ENCODE measurements around the gene ANTKMT.

ANTKMT gene

DNA sequence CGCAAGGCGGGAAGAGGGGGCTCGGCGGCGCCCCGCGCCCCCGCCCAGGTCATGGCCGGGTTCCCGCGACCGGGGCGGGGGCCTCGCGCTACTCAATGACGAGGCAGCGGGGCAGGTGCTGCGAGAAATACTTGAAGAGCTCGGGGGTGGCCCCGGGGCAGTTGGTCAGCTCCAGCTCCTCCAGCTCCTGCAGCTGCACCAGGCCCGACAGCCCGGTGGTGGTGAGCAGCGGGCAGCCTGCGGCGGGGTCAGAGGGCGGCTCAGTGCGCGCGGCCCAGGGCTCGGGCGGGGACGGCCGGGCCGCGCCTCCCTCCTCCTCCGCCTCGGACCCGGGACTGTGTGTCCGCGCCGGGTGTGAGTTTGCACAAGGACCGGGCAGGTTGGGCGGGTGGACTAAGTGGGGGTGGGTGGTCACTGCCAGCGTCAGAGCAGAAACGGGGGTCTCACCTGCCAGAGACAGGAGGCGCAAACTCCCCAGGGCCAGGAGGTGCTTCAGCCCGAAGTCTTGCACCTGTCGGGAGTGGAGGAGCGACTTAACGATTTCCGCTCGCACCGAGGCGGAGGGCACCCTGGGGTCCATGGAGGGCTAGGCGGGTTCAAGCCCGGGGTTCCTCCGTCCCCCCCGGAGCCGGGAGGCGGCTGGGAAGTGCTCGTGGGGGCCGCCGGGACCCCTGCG lies 26.6 kb upstream of the ANTKMT start:
- no peak for DNase-seq
- in situ Hi-C loops (cut with HindIII; ENCODE audit: low pct_ligation_motif_present, low pct_unique_long_range_greater_than_20kb, low sequenced_read_pairs) = no loop called here

DNA sequence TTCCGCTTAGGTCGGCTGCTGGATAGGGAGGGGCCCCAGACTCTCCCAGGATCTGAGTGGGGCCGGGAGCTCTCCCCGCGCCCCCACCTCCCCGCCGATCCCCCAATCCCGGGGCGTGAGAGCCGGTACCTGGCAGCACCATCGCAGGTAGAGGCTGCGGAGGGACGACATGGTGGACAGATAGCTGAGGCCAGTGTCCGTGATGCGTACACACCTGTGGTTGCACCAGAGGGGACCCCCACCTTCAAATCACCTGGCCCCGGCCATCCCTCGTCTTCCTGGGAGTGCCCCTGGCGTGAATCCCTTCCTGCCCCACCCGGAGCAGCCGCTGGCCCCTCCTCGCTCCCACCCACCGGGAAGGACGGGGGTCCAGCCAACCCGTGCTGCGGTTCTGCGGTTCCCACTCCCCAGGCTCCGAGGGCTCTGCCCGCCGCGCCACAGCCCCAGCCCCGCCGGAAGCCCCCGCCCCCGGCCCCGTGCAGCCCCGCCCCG lies 26.0 kb upstream of the ANTKMT start:
- in situ Hi-C loops (cut with HindIII; ENCODE audit: low pct_ligation_motif_present, low pct_unique_long_range_greater_than_20kb, low sequenced_read_pairs) = no loop called here

DNA sequence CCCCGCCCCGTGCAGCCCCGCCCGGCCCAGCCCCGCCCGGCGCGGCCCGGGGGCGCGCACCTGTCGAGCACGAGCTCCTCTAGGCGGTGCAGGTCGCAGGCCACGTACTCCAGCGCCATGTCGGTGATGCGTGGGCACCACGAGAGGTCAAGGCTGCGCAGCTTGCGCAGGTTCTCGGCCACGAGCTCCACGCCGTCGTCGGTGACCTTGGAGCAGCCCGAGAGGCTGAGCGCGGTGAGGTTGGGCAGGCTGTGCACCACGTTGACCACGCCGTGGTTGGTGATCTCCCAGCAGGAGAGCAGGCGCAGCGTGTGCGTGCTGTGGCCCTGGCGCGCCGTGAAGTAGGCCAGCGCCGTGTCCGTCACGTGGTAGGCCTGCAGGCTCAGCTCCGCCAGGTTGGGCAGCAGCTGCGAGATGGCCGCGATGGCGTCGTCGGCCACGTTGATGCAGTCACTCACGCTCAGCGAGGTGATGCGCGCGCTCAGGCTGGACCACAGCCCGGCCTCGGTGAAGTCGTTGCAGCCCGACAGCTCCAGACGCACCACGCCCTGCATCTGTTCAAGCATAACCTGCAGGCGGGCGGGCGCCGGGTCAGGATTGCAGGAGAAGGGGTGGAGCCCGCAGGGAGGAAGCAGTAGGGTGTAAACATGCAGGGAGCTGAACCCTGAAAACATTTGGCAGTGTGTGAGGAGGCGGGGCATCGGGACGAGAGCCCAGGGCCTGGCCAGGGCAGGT lies 25.4 kb upstream of the ANTKMT start:
- DNase-seq = peak; percentile 86
- in situ Hi-C loops (cut with HindIII; ENCODE audit: low pct_ligation_motif_present, low pct_unique_long_range_greater_than_20kb, low sequenced_read_pairs) = no loop called here

More for the DNA sequence above, 26.0 kb upstream of the ANTKMT start:
- no peak for DNase-seq

DNA sequence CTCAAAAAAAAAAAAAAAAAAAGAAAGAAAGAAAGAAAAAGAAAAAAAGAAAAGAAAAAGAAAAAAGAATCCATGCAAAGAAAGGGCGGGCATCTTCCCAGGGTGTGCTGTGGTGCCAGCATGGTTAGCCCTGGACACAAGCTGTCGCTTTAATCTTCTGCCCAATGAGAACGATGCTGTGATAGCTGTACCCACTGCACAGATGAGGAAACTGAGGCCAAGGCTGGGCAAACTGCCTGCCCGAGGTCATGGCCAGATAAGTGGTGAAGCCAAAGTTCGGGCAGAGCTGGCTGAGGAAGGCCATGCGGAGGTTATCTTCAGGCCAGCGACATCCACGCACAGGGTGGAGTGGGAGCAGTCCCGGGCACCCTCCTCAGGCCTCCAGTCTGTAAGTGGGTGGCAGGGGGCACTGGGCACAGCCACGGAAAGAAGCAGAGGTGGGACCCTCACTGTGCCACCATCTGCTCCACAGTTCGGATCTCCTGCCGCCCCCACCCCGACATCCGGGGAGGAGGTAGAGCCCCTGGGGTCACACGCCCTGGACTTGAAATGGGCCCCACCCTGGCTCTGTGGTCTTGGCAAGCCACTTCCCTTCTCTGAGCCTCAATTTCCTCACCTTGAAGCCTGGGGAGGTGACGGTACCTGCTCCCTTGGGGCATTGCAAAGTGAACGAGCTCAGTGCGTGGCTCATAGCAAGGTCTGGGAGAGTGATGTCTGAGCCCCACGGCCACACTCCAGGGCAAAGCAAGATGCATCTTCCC lies 21.9 kb upstream of the ANTKMT start:
- DNase-seq = no peak
- in situ Hi-C loops (cut with HindIII; ENCODE audit: low pct_ligation_motif_present, low pct_unique_long_range_greater_than_20kb, low sequenced_read_pairs) = no loop called here

DNA sequence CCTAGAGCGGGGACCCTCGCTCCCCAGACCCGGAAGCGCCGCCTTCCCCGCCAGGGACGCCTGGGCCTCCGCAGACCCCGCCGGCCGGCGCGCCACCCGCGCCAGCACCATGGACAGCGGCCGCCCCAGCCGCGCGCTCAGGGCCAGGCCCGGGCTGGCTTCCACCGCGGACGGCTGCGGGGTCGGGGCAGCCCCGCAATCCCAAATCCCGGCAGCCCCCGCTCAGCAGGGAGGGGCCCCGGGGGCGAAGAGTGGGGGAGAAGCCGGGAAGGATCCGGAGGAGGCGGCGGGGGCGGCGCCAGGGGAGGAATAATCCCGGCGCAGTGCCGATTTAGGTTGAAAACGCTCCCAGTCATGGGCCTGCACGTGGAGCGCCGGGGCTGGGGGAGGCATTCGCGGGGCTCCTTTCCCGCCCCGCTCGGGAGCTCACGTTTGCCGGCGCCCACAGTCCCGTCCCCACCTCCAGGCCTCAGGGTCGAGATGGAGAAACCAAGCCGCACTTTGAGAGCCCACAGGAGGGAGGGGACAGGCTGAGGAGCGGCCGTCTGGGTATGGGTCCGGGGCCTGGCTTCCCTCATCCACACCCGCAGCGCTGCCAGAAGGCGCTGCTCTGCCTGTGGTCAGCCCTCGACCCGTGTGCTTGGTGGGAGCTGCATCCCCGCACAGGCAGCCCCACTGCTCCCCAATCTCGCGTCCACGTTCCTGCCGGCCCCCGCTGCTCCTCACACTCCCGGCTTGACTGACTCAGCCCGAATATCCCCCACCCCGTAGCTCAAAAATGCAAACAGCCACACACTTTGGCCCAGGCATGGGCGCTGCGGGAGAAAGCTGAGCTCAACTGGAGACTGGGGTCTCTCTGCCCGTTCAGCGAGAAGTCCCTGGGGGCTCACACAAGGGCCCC lies 20.0 kb upstream of the ANTKMT start:
- DNase-seq = peak; percentile 52
- in situ Hi-C loops (cut with HindIII; ENCODE audit: low pct_ligation_motif_present, low pct_unique_long_range_greater_than_20kb, low sequenced_read_pairs) = no loop called here

DNA sequence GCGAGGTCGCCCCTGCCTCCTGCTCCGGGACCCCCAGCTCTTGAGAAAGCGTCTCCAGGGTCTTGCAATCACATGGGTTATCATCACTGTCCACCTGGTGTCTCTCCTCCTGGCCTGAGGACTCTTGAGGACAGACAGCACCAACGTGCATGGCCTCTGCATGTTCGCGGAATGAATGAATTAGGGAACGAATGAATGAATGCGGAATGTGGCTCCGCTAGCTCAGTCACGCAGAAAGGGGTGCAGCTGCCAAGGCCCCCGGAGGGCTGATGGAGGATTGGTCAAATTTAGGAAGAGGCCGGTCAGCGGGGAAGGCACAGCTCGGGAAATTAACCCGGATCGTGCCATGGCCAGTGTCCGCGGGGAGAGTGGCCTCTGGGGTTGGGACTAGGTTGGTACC lies 18.6 kb upstream of the ANTKMT start:
- no peak for DNase-seq
- in situ Hi-C loops (cut with HindIII; ENCODE audit: low pct_ligation_motif_present, low pct_unique_long_range_greater_than_20kb, low sequenced_read_pairs) = no loop called here

DNA sequence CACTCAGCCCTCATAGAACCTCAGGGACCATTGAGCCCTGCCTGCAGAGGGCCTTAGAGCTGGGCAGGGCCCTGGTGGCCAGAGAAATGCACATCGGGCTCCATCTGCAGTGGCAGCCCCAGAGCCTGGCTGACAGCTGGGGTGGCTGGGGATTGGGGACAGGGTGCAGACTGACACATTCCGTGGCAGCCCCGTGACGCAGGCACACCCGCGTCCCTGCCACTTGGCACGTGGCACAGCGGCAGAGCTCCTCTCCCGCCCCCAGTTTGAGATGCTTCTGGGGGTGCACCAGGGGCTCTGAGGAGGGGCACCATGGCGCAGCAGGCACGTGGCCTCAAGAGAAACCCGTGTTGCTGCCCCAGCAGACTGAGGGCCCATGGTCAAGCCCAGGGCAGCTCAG lies 17.5 kb upstream of the ANTKMT start:
- DNase-seq = no peak
- in situ Hi-C loops (cut with HindIII; ENCODE audit: low pct_ligation_motif_present, low pct_unique_long_range_greater_than_20kb, low sequenced_read_pairs) = no loop called here

DNA sequence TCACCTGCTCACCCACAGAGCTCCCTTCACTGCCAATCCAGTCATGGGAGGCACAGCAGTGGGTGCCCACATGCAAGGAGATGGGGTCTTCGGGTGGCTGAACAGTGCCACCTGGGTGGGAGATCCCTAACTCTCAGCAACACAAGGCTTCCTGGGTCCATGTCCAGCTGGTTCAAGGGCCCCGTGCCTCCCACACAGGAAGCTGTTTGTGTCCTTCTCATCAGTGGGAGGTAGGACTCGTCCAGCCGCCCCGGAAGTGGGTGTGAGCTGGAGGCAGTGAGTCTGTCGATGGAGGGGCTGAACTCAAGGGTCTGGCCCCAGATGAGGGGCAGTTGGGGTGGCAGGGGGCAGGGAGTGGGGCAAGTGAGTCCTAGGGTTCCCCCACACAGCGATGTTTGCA lies 16.9 kb upstream of the ANTKMT start:
- DNase-seq = no peak
- in situ Hi-C loops (cut with HindIII; ENCODE audit: low pct_ligation_motif_present, low pct_unique_long_range_greater_than_20kb, low sequenced_read_pairs) = no loop called here

DNA sequence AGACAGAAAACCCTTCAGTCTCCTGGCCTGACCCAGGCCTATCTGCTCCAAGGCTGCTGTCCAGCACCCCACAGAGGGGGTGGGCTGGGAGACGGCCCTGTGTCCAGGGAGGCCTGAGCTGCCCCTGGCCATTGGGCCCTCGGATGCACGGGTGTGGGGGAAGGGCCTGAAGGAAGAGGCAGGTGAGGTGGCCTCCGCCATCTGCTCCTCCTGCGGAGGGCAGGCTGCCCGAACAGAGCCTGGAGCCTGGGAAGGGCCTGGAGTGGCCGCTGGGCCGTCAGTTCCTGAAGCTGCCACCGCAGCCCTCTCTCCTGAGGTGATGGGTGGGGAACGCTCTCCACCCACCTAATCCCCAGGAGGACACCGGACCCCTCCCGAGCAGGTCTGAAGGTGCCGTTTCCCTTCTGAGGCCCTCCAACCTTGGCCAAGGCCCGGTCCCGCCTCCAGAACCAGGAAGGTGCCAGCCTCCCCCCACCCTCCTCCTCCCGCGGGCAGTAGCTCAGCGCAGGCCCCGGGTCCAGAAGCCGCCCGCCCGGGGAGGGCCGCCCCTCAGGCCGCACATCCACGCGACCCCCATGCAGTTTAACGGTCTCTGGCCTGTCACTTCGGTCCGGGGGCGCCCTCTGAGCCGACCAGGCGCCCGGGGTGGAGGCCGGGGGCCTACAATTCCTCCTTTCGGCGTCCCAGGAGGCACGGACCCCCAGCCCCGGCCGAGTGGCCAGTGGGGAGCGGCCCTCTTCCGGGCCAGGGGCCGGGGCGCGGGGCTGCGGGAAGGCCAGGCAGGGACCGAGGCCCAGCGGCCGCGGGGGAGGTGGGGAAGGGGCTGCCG lies 16.2 kb upstream of the ANTKMT start:
- no peak for DNase-seq
- in situ Hi-C loops (cut with HindIII; ENCODE audit: low pct_ligation_motif_present, low pct_unique_long_range_greater_than_20kb, low sequenced_read_pairs) = no loop called here

DNA sequence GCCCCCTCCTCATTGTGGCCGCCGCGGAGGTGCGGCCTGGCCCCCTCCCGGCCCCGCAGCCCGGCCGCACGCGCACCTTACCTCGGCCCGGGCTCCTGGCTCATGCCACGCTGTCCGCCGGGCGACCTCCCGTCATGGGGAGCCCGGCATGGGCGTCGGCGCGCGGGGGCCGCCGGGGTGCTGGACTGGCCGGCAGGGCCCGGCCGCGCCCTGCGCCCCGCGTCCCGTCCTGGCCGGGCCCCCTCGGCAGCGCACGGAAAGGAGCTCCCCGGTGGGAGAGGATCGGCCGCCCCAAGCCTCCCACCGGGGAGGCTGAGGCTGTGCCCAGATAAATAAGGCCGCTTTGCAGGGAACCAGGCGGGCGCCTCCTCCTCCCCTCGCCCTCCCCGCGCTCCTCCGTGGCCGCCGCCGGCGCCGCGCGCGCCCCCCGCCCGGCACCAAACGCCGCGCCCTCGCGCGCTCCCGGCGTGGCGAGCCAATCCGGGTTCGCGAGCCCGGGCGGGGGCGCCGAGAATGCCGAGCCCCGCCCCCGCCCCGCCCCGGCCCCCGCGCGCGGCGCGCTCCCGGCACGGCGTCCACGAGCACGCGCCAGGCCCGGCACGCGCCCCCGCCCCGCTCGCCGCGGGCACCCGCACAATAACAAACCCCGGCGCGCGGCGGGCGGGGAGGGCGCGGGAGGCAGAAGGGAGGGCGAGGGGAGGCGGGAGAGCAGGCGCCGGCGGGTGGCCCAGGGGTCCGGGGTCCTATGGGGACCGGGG lies 15.3 kb upstream of the ANTKMT start, which contains the start of gene FBXL16:
TSS of gene FBXL16 (minus strand) at position 371 of the 758 bp plus-strand sequence. CDS start 8,396 bp downstream, outside the sequence.
- in situ Hi-C loops (cut with HindIII; ENCODE audit: low pct_ligation_motif_present, low pct_unique_long_range_greater_than_20kb, low sequenced_read_pairs) = no loop called here
- no peak for DNase-seq

DNA sequence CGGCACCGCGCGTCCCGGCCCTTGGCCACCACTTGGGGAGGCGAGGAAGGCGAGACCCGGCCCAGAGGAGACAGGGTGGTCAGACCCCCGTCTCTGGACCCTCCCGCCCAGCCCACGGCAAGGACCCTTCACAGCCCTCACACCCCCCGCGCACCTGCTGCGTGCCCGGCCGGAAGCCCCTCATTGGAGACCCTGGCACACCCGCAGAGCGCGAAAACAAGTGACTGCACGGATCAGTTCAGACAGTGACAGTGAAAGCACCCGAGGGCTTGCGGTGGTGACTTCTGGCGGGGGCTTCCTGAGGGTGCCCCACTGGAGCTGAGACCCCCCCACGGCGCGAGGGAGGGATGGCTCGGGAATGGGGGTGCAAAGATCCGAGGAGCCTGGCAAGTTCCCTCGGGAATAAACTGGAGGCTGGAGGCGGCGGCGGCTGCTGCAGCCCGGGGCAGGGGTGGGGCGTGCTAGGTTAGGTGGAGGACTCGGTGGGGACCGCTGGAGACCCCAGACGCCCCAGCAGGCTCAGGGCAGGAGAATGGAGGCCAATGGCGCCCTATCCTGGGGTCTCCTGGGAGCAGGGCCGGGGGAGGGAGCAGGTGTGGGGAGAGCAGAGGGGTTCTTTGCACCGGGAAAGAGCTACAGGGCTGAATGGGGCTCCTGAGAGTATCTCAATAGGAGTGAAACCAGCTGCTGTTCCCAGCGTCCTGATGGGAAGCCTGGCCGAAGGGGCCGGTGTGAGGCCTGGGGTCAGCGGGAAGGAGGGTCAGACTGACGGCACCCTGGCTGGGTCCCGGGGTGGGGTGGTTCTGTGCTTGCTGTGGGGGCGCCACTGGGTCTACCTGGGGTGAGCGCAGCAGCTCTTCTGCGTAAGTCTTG lies 14.5 kb upstream of the ANTKMT start:
- no peak for DNase-seq
- in situ Hi-C loops (cut with HindIII; ENCODE audit: low pct_ligation_motif_present, low pct_unique_long_range_greater_than_20kb, low sequenced_read_pairs) = no loop called here

DNA sequence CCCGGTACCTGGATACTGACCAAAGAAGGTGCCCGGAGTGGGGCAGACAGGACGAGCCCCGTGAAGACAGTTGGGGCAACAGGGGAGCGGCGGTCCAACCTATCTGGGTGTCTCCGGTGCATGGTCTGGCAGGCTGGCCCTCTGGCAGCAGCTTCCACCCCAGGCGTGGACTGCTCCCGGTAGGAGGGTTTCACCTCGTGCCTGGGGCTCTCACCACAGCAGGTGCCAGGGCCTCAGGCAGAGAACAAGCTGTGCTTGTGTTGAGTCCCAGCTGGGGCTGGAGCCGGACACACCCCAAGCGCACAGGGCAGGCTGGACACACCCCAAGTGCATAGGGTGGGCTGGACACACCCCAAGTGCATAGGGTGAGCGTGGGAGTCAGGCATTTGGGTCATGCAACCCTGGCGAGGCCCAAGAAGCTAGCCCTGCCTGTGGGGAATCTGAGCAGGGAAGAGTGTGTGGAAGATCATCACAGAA lies 13.8 kb upstream of the ANTKMT start:
- DNase-seq = no peak
- in situ Hi-C loops (cut with HindIII; ENCODE audit: low pct_ligation_motif_present, low pct_unique_long_range_greater_than_20kb, low sequenced_read_pairs) = no loop called here

DNA sequence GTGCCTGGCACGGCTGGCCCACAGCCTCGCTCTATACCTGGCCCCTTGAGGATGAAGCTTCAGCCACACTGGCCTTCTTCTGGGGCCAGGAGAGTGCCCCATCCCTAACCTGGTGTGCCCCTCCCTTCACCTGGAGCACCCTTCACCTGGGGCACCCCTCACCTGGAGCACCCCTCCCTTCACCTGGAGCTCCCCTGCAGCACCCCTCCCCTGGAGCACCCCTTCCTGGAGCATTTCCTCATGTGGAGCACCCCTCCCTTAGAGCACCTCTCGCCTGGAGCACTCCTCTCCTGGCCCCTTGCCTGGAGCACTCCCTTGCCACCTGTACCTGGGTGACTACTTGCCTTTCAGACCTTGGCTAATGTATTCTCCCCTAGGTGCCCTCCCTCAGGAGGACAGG lies 12.9 kb upstream of the ANTKMT start:
- no peak for DNase-seq
- in situ Hi-C loops (cut with HindIII; ENCODE audit: low pct_ligation_motif_present, low pct_unique_long_range_greater_than_20kb, low sequenced_read_pairs) = no loop called here

DNA sequence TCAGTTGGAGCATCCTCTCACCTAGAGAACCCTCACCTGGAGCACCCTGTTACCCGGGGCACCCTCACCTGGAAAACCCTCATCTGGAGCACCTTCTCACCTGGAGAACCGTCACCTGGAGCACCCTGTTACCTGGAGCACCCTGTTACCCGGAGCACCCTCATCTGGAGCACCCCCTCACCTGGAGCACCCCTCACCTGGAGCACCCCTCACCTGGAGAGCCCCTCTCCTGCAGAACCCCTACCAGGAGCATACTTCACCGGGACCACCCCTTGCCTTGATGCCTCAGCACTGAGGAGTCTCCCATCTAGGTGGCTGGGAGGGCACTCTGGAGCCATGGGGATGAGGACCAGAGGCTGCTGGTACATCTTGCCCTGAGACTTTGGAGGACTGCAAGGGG lies 12.0 kb upstream of the ANTKMT start:
- in situ Hi-C loops (cut with HindIII; ENCODE audit: low pct_ligation_motif_present, low pct_unique_long_range_greater_than_20kb, low sequenced_read_pairs) = no loop called here
- no peak for DNase-seq

DNA sequence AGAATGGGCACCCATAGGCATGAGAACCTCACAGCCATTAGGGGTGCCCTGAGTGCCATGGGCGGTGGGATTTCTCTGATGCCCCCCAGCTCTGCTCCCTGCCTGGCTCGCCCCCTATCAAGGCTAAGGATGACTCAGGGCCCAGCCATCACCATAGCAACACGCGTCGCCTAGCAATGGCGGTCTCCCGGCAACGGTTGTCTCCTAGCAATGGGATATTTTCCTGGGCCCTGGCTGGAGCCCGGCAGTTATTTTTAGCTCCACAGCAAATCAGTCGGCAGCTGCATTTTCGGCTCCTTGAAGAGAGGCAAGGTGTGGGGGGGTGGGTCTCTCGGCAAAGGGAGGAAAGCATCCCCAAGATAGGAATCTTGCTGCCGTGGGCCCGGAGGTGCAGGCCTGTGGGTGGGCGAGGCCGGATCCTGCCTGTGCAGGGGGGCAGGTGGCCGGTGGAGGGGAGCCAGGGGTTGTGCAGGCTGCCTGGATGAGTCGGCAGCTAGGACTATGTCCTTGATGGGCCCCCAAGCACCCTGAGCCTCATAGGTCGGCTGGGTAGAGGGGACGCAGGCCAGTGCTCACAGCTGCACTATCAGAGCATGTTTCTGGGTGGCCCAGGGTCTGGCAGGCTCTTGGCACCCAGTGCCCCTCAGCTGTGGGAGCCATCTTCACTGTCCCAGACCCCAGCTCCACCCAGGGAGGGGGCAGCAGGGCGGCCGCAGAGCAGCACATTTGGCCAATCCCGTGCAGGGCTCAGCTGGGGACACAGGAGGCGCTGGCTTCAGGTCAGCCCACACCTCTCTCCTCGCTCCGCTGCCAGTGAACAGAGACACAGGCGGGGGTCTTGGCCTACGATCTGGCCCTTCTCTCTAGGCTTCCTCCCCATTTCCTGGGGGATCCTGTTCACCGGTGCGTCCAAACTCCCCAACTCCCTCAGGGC lies 11.1 kb upstream of the ANTKMT start:
- DNase-seq = peak; percentile 72
- in situ Hi-C loops (cut with HindIII; ENCODE audit: low pct_ligation_motif_present, low pct_unique_long_range_greater_than_20kb, low sequenced_read_pairs) = no loop called here
